GM08714 (cell line): ENCODE measurements around the gene CSMD2.

Experiments
- H3K4me3 ChIP-seq: fragments of 200-500 bp; sonication (Bioruptor generic); 2 replicates; pipeline ENCODE4 v1.5.1; 2014; ENCODE audit warnings: mild to moderate bottlenecking, low read length, inconsistent platforms
- ZNF274 ChIP-seq: IDR thresholded peaks from 2 replicates; pipeline ENCODE4 v1.6.1; 2012; ENCODE audit warnings: mild to moderate bottlenecking, low read depth, low read length

The CSMD2 gene

GRCh38 chr1:33692206-33693188 lies 472.5 kb downstream of the CSMD2 start:
- no peak for TF ChIP-seq ZNF274

GRCh38 chr1:33687000-33687399 lies 478.0 kb downstream of the CSMD2 start:
- no peak for TF ChIP-seq ZNF274
- H3K4me3 ChIP-seq: no peak overlapping the region

More at GRCh38 chr1:33692206-33693188, 472.5 kb downstream of the CSMD2 start:
- no peak overlapping the region for H3K4me3 ChIP-seq

DNA sequence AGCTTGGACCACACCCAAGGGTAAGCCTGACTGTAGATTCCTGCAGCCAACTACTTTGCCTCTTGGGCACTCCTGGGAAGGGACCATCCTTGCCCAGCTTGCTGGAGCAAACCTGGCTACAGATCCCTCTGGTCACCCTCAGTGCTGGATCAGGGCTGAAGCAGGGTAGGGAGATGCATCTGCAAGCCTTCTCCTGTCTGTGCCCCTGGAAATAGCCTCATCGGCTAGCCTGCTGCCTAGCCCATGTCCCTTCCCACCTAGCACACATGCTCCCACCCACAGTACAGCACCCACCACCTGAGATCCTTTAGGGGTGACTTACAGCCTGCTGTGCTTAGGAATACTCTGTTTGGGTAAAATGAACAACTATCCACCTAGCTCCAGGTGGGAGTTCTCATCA lies 478.5 kb downstream of the CSMD2 start:
- TF ChIP-seq ZNF274: no peak
- H3K4me3 ChIP-seq: no peak overlapping the region

- TF ChIP-seq ZNF274: no peak
- no peak overlapping the region for H3K4me3 ChIP-seq
Observed at GRCh38 chr1:33685256-33685655, 479.8 kb downstream of the CSMD2 start.

GRCh38 chr1:33684396-33685179 lies 480.4 kb downstream of the CSMD2 start:
- no peak overlapping the region for H3K4me3 ChIP-seq
- TF ChIP-seq ZNF274: no peak

- H3K4me3 ChIP-seq: no peak overlapping the region
- no peak for TF ChIP-seq ZNF274
Observed at GRCh38 chr1:33683913-33684312, 481.1 kb downstream of the CSMD2 start.

DNA sequence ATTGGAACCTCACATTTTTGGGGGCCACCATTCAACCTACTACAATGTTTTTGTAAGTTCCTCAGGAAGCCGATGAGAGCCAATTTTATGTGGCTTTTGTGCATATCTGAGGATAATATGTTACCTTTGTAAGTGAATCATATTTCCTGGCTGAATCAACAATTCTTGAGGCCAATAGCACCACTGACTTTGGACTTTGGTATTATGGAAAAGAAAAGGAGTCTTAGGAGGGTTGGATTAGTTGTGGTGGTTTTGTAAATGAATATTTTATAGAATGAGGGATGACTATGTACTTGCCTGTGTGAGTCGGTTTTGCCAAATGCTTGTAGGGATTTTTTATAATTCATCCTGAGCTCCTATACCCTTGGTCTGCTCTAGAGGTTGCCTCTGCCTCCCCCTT lies 482.7 kb downstream of the CSMD2 start:
- no peak overlapping the region for H3K4me3 ChIP-seq
- TF ChIP-seq ZNF274: no peak

- TF ChIP-seq ZNF274: no peak
- no peak overlapping the region for H3K4me3 ChIP-seq
Observed at GRCh38 chr1:33680281-33680840, 484.7 kb downstream of the CSMD2 start.

- H3K4me3 ChIP-seq: no peak overlapping the region
- no peak for TF ChIP-seq ZNF274
Observed at GRCh38 chr1:33670567-33670966, 494.5 kb downstream of the CSMD2 start.

DNA sequence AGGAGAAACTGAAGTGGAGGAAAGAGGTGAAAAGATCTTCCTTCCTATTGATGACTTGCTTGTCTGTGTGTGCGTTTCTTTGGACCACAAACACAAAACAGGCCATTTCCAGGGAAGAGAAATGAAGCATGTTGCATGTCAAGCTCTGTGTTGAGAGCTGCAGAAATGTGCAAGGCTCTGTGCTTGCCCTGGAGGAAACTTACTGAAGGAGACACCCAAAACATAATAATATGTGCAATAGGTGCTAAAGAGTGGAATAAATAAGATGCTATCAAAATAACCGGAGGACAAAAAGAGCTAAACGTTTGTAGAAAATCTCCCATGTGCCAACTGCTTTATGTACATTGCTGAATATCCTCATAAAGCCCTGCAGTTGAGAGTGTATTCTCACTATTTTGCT lies 496.3 kb downstream of the CSMD2 start:
- H3K4me3 ChIP-seq: no peak overlapping the region
- TF ChIP-seq ZNF274: no peak

GRCh38 chr1:33667386-33668282 lies 497.4 kb downstream of the CSMD2 start:
- TF ChIP-seq ZNF274: no peak
- H3K4me3 ChIP-seq: no peak overlapping the region

- TF ChIP-seq ZNF274: no peak
- no peak overlapping the region for H3K4me3 ChIP-seq
Observed at GRCh38 chr1:33666616-33667015, 498.4 kb downstream of the CSMD2 start.

GRCh38 chr1:33661811-33662454 lies 503.1 kb downstream of the CSMD2 start:
- no peak overlapping the region for H3K4me3 ChIP-seq
- no peak for TF ChIP-seq ZNF274
